Measurements from ENCODE around the gene BICD1.

The BICD1 gene

GRCh38 chr12:32070370-32070769 is 36.3 kb upstream of the BICD1 start:
- no peak for TF ChIP-seq CTCF (IDR thresholded peaks at IDR 0.05; ENCODE audit: low read depth, low read length)
- no peak for DNase-seq (ENCODE audit: extremely low read depth, low read depth)

- DNase-seq (ENCODE audit: extremely low read depth, low read depth) = no peak
- no peak for TF ChIP-seq CTCF (IDR thresholded peaks at IDR 0.05; ENCODE audit: low read depth, low read length)
Measured at GRCh38 chr12:32072102-32072501, 34.5 kb upstream of the BICD1 start.

DNA sequence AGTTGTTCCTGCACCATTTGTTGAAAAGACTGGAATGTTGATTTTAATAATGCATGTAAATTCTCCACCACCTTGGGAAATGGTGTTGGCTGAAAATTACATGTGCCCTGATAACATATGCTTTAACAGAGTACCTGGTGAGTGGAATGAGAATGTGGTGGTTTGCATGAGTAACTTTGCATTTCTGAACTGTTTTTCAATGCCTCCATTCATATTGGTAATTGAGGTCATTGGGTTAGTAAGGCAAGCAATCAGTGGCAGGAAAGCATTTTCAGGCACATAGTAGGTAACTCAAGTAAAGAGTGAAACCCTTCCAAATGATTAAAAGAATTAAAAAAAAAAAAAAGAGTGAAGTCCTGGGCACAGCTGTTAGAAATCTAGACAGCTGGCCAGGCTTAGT is 32.2 kb upstream of the BICD1 start:
- no peak for TF ChIP-seq CTCF (IDR thresholded peaks at IDR 0.05; ENCODE audit: low read depth, low read length)
- DNase-seq (ENCODE audit: extremely low read depth, low read depth) = no peak

DNA sequence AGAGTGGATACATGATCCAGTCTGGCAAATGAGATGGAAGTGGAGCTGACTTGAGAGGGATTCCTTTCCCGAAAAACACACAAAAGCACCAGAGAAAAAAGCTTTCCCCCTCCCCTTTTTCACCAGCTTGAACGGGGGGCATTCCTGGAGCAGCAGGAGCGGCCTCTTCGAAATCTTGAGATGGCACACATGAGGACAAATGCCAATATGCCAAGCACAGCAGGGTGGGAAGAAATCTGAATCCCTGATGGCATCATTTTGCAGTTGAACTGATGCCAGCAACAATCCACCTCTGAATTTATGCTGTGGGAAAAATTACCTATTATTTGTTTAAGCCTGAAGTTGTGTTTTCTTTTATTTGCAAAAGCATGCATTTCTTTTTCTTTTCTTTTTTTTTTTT is 29.7 kb upstream of the BICD1 start:
- no peak for TF ChIP-seq CTCF (IDR thresholded peaks at IDR 0.05; ENCODE audit: low read depth, low read length)
- DNase-seq (ENCODE audit: extremely low read depth, low read depth) = no peak

- no peak for TF ChIP-seq CTCF (IDR thresholded peaks at IDR 0.05; ENCODE audit: low read depth, low read length)
Measured at GRCh38 chr12:32080435-32080834, 26.2 kb upstream of the BICD1 start.

DNA sequence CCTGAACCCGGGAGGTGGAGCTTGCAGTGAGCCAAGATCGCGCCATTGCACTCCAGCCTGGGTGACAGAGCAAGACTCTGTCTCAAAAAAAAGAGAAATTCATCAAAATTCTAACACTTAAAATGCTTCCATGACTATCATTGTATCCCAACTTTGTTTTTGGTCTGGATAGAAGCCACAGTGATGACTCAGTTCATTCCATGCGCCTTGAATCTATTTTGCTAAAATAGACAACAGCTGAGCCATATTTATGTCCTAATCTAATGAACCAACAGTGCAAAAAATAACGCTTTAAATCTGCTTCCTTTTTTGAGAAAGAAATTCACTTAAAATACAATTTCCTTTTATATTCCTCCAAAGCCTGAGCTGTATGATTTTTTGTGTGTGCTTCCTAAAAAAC is 23.2 kb upstream of the BICD1 start:
- TF ChIP-seq CTCF (IDR thresholded peaks at IDR 0.05; ENCODE audit: low read depth, low read length) = no peak

More at GRCh38 chr12:32080435-32080834, 26.2 kb upstream of the BICD1 start:
- DNase-seq (ENCODE audit: extremely low read depth, low read depth) = no peak

DNA sequence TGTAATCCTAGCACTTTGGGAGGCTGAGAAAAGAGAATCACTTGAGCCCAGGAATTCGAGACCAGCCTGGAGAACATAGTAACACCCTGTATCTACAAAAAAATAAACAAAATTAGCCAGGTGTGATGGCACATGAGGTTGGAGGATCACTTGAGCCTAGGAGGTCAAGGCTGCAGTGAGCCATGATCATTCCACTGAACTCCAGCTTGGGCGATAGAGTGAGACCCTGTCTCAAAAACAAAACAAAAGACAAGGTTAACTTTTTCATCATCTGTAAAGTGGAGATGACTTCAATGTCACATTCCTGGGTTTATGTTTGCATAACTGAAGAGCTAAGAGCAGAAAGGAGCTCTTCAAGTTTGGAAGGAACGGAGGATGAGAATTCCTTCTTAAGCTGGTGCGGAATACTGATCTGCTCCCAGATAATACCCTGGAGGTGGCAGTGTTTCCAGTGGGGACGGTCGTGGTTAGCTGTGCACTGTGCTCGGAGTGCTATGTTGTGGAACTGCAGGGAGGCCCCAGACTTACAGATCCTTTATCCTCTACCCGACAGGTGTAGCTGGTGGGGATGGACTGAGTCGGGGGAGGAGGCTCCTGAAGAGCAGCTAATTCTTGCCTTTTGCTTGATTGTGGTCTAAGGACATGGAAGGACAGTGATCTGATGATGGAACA is 22.5 kb upstream of the BICD1 start:
- no peak for TF ChIP-seq CTCF (IDR thresholded peaks at IDR 0.05; ENCODE audit: low read depth, low read length)
- no peak for DNase-seq (ENCODE audit: extremely low read depth, low read depth)

More for the DNA sequence above, 23.2 kb upstream of the BICD1 start:
- peak; percentile 28 for DNase-seq (ENCODE audit: extremely low read depth, low read depth)

All from AG09319 (cell line).